A673 (cell line): ENCODE data around the gene TCHHL1. TPM values are rescaled to one million over a fixed set of nuclear protein-coding genes. Genes with fewer than 3 reads are reported as not detected.
"Not testable (repeated sequence)": the region's sequence is repeated elsewhere in the genome, so short reads cannot be mapped to it uniquely, and the experiment has no call there.

ENCODE experiments used
- BruUV-seq: library from RNA; stranded (reverse); fragments of 400-500 nt; replicated peaks from 2 replicates; lab custom pipeline; 2021; lab: Mats Ljungman, UMichigan
- CTCF ChIA-PET: fragments of 300-600 bp; sonication (Branson Sonifier 250); formaldehyde crosslinking; loops from one replicate; lab custom pipeline; 2022; ENCODE audit warnings: antibody characterized with exemption; lab: Charles Lee
- POLR2A ChIA-PET: fragments of 300-600 bp; sonication (Branson Sonifier 250); formaldehyde crosslinking; loops from one replicate; lab custom pipeline; 2022; ENCODE audit warnings: antibody characterized with exemption; ENCODE audit not compliant: low non-redundant PET; lab: Charles Lee
- DNase-seq: peaks from one replicate; pipeline ENCODE4 v3.0.0-alpha.2; 2015; ENCODE audit warnings: low spot score
- H3K27ac ChIP-seq: fragments of 200-600 bp; sonication (generic); 2 replicates; pipeline ENCODE4 v1.5.1; 2016; ENCODE audit warnings: mixed run types, low read depth, mild to moderate bottlenecking, mixed read lengths, antibody characterized with exemption, low read length; ENCODE audit not compliant: poor library complexity, severe bottlenecking
- H3K27me3 ChIP-seq: fragments of 200-600 bp; sonication (generic); replicated peaks from 2 replicates; pipeline ENCODE4 v1.6.1; 2017; ENCODE audit warnings: mixed run types, low read depth, mild to moderate bottlenecking, mixed read lengths, antibody characterized with exemption, low read length; ENCODE audit not compliant: insufficient read depth, poor library complexity
- H3K36me3 ChIP-seq: fragments of 200-600 bp; sonication (generic); 2 replicates; pipeline ENCODE4 v1.6.1; 2016; ENCODE audit warnings: mixed run types, mild to moderate bottlenecking, mixed read lengths, antibody characterized with exemption, low read length; ENCODE audit not compliant: insufficient read depth, poor library complexity, severe bottlenecking
- H3K4me1 ChIP-seq: fragments of 200-600 bp; sonication (generic); 2 replicates; pipeline ENCODE4 v1.6.1; 2017; ENCODE audit warnings: mixed run types, mild to moderate bottlenecking, mixed read lengths, antibody characterized with exemption, low read length; ENCODE audit not compliant: insufficient read depth, poor library complexity, severe bottlenecking
- H3K4me3 ChIP-seq: fragments of 200-600 bp; sonication (generic); 2 replicates; pipeline ENCODE4 v1.5.1; 2016; ENCODE audit warnings: low read depth, mixed run types, mild to moderate bottlenecking, mixed read lengths, low read length; ENCODE audit not compliant: poor library complexity, severe bottlenecking
- H3K9me3 ChIP-seq: fragments of 200-600 bp; sonication (generic); 2 replicates; pipeline ENCODE4 v1.6.1; 2016; ENCODE audit warnings: mixed run types, low read depth, mild to moderate bottlenecking, mixed read lengths, antibody characterized with exemption, low read length; ENCODE audit not compliant: poor library complexity, severe bottlenecking
- CTCF ChIP-seq: fragments of 300-800, 200-600 bp; sonication (generic); conservative IDR thresholded peaks from 2 replicates; pipeline ENCODE4 v1.5.1; 2017; ENCODE audit warnings: low read depth, mild to moderate bottlenecking, antibody characterized with exemption, low read length, moderate library complexity, mixed read lengths
- EZH2 ChIP-seq: fragments of 200-600 bp; sonication (generic); IDR thresholded peaks from 2 replicates; pipeline ENCODE4 v1.6.1; 2017; ENCODE audit warnings: borderline replicate concordance, low read depth, mild to moderate bottlenecking, mixed read lengths, antibody characterized with exemption, low read length; ENCODE audit not compliant: poor library complexity, severe bottlenecking
- intact Hi-C: fragments of 100-400 bp; cut with micrococcal nuclease; formaldehyde crosslinking; loops from one replicate; pipeline ENCODE4 v1.10.0; 2022; ENCODE audit not compliant: unreplicated experiment
- total RNA-seq: library from RNA; stranded (reverse); gene quantifications from 2 replicates; pipeline ENCODE4 v1.2.3, GENCODE V29; 2021

Gene TCHHL1
- total RNA-seq, 1 experiment from 2014 or later, result not detected

GRCh38 chr1:152096931-152097330 is 8.1 kb upstream of the TCHHL1 start:
- intact Hi-C loops, result no loop called here
- Histone ChIP-seq H3K27ac (no peak overlapping the region), H3K36me3 (no peaks in the 10 kb centered on the region), H3K27me3 (peaks cover 71% of the 10 kb centered on the region), H3K4me3 (no peak overlapping the region), H3K9me3 (no peaks in the 10 kb centered on the region), H3K4me1 (no peaks in the 10 kb centered on the region)
- BruUV-seq, result no TSS peak
- CTCF ChIA-PET, result no interaction called here
- no peak for DNase-seq
- no peak for TF ChIP-seq CTCF
- POLR2A ChIA-PET, result no interaction called here

- no peaks in the 10 kb centered on the region for H3K4me1 ChIP-seq
- intact Hi-C loops, result no loop called here
- no peak for DNase-seq
- peaks cover 83% of the 10 kb centered on the region for H3K27me3 ChIP-seq
- H3K4me3 ChIP-seq, result no peak overlapping the region
- POLR2A ChIA-PET, result no interaction called here
- H3K27ac ChIP-seq, result no peak overlapping the region
- no TSS peak for BruUV-seq
- H3K9me3 ChIP-seq, result no peaks in the 10 kb centered on the region
- CTCF ChIA-PET, result no interaction called here
- TF ChIP-seq CTCF, result no peak
- no peak for TF ChIP-seq EZH2
- no peaks in the 10 kb centered on the region for H3K36me3 ChIP-seq
Observed at GRCh38 chr1:152086760-152087159, 2.1 kb downstream of the TCHHL1 start.

GRCh38 chr1:152084853-152085252 is 4.0 kb downstream of the TCHHL1 start:
- Histone ChIP-seq H3K27ac (no peak overlapping the region), H3K9me3 (no peaks in the 10 kb centered on the region), H3K27me3 (peaks cover 65% of the 10 kb centered on the region), H3K36me3 (no peaks in the 10 kb centered on the region), H3K4me1 (no peaks in the 10 kb centered on the region), H3K4me3 (no peak overlapping the region)
- intact Hi-C loops, result no loop called here
- no TSS peak for BruUV-seq
- no peak for DNase-seq
- POLR2A ChIA-PET, result no interaction called here
- no peak for TF ChIP-seq EZH2
- no peak for TF ChIP-seq CTCF
- CTCF ChIA-PET, result no interaction called here

GRCh38 chr1:152081026-152081425 is 7.8 kb downstream of the TCHHL1 start:
- CTCF ChIA-PET, DNase-seq, H3K27ac ChIP-seq, H3K4me1 ChIP-seq, BruUV-seq, H3K4me3 ChIP-seq, H3K9me3 ChIP-seq, POLR2A ChIA-PET, intact Hi-C loops, H3K36me3 ChIP-seq: not testable (repeated sequence)
- H3K27me3 ChIP-seq, result peaks cover 46% of the 10 kb centered on the region

- H3K27me3 ChIP-seq, result peaks cover 46% of the 10 kb centered on the region
- H3K36me3 ChIP-seq, H3K4me1 ChIP-seq, POLR2A ChIA-PET, H3K27ac ChIP-seq, H3K9me3 ChIP-seq, intact Hi-C loops, CTCF ChIA-PET, DNase-seq, BruUV-seq, H3K4me3 ChIP-seq: not testable (repeated sequence)
Observed at GRCh38 chr1:152080494-152080893, 8.4 kb downstream of the TCHHL1 start.
